ENCODE data around the gene KRTAP5-2. TPM values are rescaled to one million over a fixed set of nuclear protein-coding genes. Genes with fewer than 3 reads are reported as not detected.
"Not testable (repeated sequence)": the region's sequence is repeated elsewhere in the genome, so short reads cannot be mapped to it uniquely, and the experiment has no call there.

KRTAP5-2 gene, protein sequence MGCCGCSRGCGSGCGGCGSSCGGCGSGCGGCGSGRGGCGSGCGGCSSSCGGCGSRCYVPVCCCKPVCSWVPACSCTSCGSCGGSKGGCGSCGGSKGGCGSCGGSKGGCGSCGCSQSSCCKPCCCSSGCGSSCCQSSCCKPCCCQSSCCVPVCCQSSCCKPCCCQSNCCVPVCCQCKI
- total RNA-seq, result not detected in 2 replicates

GRCh38 chr11:1597994-1598380, at the start of gene KRTAP5-2:
Gene KRTAP5-2, minus strand, starts transcription at chr11:1598294. Its CDS starts 44 bp downstream, at chr11:1598250.
- H3K9me3 Mint-ChIP-seq, result no peaks in the 10 kb centered on the region
- no peaks in the 10 kb centered on the region for H3K36me3 Mint-ChIP-seq (ENCODE audit: low read depth)
- intact Hi-C loops (cut with micrococcal nuclease), result no loop called here
- peaks cover 54% of the 10 kb centered on the region for H3K27me3 Mint-ChIP-seq (ENCODE audit: low read depth)
- no peak within 1 kb of the TSS for H3K27ac Mint-ChIP-seq
- no peak for DNase-seq (ENCODE audit: low spot score)
- H3K4me3 Mint-ChIP-seq (ENCODE audit: low read depth), result no peak within 1 kb of the TSS
- no peaks in the 10 kb centered on the region for H3K4me1 Mint-ChIP-seq (ENCODE audit: low read depth)

DNA sequence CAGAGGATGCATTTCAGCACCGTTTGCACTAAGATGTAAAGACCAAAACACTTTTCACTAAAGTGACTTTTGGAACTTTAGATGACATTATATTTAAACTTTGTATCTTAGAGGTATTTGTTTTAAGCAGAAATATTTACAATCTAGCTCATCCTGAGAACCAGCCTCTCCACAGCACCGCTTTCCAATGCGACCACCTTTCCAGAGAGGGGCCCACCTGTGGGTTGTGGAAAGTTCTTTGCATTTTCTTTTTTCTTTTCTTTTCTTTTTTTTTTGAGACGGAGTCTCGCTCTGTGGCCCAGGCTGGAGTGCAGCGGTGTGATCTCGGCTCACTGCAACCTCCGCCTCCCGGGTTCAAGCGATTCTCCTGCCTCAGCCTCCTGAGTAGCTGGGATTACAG, 48.4 kb upstream of the KRTAP5-2 start:
- H3K9me3 Mint-ChIP-seq; H3K4me3 Mint-ChIP-seq (ENCODE audit: low read depth); H3K27ac Mint-ChIP-seq; DNase-seq (ENCODE audit: low spot score); H3K36me3 Mint-ChIP-seq (ENCODE audit: low read depth); H3K4me1 Mint-ChIP-seq (ENCODE audit: low read depth); intact Hi-C loops (cut with micrococcal nuclease); H3K27me3 Mint-ChIP-seq (ENCODE audit: low read depth): not testable (repeated sequence)

DNA sequence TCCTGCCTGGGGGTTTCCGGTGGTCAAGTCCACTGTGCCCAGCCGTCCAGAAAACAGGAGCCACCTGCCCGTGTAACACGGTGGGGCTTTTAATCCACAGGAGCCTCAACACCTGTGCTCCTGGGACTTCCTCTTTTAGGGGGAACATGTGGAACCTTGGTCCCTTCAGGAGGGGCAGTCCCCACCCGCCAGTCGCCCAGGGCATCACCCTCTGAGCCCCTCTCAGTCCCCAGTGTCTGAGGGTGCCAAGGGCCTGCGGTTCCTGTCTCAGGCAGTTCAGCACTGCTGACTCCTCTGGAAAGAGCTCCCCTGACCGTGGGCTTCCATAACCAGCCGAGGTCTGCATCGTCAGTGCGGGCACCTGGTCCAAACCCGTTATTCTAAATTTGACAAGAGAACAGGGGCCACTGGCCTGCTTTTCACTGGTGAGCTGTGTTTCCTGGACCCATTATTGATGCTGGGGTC, 47.3 kb upstream of the KRTAP5-2 start:
- DNase-seq (ENCODE audit: low spot score), result no peak

GRCh38 chr11:1644601-1645356, 46.7 kb upstream of the KRTAP5-2 start:
- Mint-ChIP-seq H3K27ac (no peak overlapping the region), H3K4me1 (ENCODE audit: low read depth) (peaks cover 2% of the 10 kb centered on the region), H3K9me3 (no peaks in the 10 kb centered on the region), H3K36me3 (ENCODE audit: low read depth) (no peaks in the 10 kb centered on the region), H3K4me3 (ENCODE audit: low read depth) (no peak overlapping the region), H3K27me3 (ENCODE audit: low read depth) (peaks cover 3% of the 10 kb centered on the region)
- no peak for DNase-seq (ENCODE audit: low spot score)
- intact Hi-C loops (cut with micrococcal nuclease), result no loop called here

More for the DNA sequence above, 47.3 kb upstream of the KRTAP5-2 start:
- Mint-ChIP-seq H3K27ac (no peak overlapping the region), H3K4me1 (ENCODE audit: low read depth) (no peaks in the 10 kb centered on the region), H3K9me3 (no peaks in the 10 kb centered on the region), H3K36me3 (ENCODE audit: low read depth) (no peaks in the 10 kb centered on the region), H3K4me3 (ENCODE audit: low read depth) (no peak overlapping the region), H3K27me3 (ENCODE audit: low read depth) (no peaks in the 10 kb centered on the region)
- intact Hi-C loops (cut with micrococcal nuclease), result no loop called here

DNA sequence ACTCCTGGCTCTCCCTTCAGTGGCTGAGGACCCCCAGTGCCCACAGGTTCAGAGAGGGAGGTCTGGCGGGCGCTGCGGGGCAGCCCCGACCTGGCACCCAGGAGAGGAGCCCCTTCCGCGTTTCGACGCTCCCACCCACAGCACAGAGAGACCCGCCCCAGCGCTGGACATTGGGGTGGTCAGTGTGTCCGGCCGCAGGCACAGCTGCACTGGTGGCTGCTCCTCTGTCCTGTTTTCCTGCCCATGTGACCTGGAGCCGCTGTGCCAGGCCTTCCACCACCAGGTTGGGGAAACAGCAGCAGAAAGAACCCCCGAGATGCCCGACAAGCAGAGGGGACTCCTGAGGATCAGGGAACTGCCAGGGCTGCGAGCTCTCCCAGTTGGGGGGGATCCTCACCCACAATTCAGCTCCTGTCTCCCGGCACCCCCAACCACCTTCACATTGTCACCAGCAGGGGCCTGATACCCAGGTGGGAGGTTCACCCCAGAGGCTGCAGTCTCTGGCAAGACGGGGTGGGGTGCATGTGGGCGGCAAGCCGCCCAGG, 45.1 kb upstream of the KRTAP5-2 start:
- Mint-ChIP-seq H3K4me3 (ENCODE audit: low read depth) (no peak overlapping the region), H3K27ac (no peak overlapping the region), H3K36me3 (ENCODE audit: low read depth) (no peaks in the 10 kb centered on the region), H3K9me3 (no peaks in the 10 kb centered on the region), H3K4me1 (ENCODE audit: low read depth) (peaks cover 2% of the 10 kb centered on the region), H3K27me3 (ENCODE audit: low read depth) (peaks cover 3% of the 10 kb centered on the region)
- intact Hi-C loops (cut with micrococcal nuclease), result no loop called here
- DNase-seq (ENCODE audit: low spot score), result no peak

DNA sequence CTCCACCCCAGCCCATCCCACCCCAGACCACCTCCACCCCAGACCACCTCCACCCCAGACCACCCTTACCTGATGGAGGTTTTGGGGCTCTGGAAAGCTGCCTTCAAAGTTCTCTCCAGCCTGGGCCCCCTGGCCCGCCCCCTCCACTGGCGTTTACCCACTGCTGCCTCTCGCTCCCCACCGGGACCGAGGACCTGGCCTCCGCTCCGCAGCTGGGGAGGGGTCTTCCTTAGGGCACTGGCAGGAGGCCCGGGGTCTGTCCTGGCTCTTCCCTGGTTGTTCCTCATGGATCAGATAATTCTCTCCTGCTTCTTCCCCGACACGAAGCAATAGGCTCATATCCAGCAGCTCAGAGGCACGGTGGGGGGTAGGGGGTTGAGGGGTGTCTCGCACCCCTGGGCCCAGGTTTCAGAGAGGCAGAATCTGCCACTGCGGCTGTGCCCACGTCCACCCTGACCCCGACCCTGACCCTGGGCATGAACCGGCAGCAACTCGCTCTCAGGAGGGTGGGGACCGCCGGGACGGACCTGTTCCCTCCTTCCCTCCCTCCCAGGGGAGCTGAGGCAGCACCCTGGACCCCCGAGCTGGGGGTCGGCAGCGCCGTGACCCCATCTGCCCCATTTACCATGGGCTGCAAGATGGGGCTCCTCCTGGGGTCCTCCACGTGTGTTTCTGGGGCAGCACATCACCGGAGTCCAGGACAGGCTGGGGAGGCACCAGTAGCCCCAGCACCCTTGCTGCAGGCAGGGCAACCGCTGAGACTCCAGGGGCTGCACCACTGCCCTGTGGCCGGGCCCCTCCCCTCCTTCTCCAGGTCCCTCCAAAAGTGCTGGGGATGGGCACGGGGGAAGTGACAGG, 44.4 kb upstream of the KRTAP5-2 start:
- intact Hi-C loops (cut with micrococcal nuclease), result no loop called here
- no peak overlapping the region for H3K4me3 Mint-ChIP-seq (ENCODE audit: low read depth)

GRCh38 chr11:1641096-1641495, 43.0 kb upstream of the KRTAP5-2 start:
- intact Hi-C loops (cut with micrococcal nuclease), result no loop called here
- Mint-ChIP-seq H3K27me3 (ENCODE audit: low read depth) (peaks cover 3% of the 10 kb centered on the region), H3K36me3 (ENCODE audit: low read depth) (no peaks in the 10 kb centered on the region), H3K4me3 (ENCODE audit: low read depth) (no peak overlapping the region), H3K4me1 (ENCODE audit: low read depth) (peaks cover 2% of the 10 kb centered on the region), H3K27ac (no peak overlapping the region), H3K9me3 (no peaks in the 10 kb centered on the region)
- no peak for DNase-seq (ENCODE audit: low spot score)

More for the DNA sequence above, 44.4 kb upstream of the KRTAP5-2 start:
- Mint-ChIP-seq H3K27ac (no peak overlapping the region), H3K27me3 (ENCODE audit: low read depth) (peaks cover 3% of the 10 kb centered on the region), H3K36me3 (ENCODE audit: low read depth) (no peaks in the 10 kb centered on the region), H3K4me1 (ENCODE audit: low read depth) (peaks cover 2% of the 10 kb centered on the region), H3K9me3 (no peaks in the 10 kb centered on the region)
- DNase-seq (ENCODE audit: low spot score), result no peak

DNA sequence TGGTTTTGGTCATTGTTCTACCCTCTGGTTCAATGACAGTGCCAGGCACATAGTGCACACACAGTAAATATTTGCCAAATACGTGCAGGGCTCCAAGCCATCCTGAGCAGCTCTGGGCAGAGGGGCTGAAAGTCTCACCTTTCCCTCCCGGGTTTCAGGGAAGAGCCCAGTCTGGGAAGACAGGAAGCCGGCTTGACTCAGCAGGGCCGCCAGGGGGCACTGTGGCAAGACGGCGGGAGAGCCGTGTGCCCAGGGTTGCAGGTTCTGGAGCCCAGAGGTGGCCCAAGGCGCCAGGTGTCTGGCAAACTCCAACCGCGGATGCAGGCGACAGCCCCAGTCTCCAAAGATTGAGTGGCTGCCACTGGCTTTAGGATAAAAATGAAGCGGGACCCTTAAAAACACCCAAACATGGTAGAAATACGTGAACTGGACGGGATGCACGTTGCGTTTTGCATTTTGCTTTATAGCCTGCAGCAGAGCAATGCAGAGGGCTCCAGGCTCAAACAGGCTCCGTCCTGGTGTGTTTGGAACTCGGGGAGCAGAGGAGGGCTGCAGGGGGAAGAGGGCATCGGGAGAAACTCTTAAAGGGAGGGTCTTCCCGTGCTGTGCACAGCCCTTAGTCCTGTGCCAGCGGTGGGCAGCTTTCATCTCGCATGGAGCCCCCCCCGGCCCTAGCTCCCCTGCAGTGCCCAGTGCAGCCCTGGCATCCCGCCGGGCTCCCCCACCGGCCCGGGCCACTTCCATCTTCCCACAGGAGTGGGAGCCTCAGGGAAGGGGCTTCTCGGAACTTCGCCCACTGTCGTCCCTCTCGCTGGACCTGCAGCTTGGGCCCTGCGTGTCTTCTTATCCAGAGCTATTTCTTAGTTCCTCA, 42.2 kb upstream of the KRTAP5-2 start:
- Mint-ChIP-seq H3K36me3 (ENCODE audit: low read depth) (no peaks in the 10 kb centered on the region), H3K27ac (no peak overlapping the region), H3K27me3 (ENCODE audit: low read depth) (peaks cover 7% of the 10 kb centered on the region), H3K4me1 (ENCODE audit: low read depth) (peaks cover 2% of the 10 kb centered on the region), H3K9me3 (no peaks in the 10 kb centered on the region), H3K4me3 (ENCODE audit: low read depth) (no peak overlapping the region)
- DNase-seq (ENCODE audit: low spot score), result no peak
- intact Hi-C loops (cut with micrococcal nuclease), result no loop called here

GRCh38 chr11:1639666-1640065, 41.6 kb upstream of the KRTAP5-2 start:
- DNase-seq (ENCODE audit: low spot score), result no peak
- Mint-ChIP-seq H3K27me3 (ENCODE audit: low read depth) (peaks cover 7% of the 10 kb centered on the region), H3K27ac (no peak overlapping the region), H3K9me3 (no peaks in the 10 kb centered on the region), H3K36me3 (ENCODE audit: low read depth) (no peaks in the 10 kb centered on the region), H3K4me3 (ENCODE audit: low read depth) (no peak overlapping the region), H3K4me1 (ENCODE audit: low read depth) (peaks cover 2% of the 10 kb centered on the region)
- intact Hi-C loops (cut with micrococcal nuclease), result no loop called here

DNA sequence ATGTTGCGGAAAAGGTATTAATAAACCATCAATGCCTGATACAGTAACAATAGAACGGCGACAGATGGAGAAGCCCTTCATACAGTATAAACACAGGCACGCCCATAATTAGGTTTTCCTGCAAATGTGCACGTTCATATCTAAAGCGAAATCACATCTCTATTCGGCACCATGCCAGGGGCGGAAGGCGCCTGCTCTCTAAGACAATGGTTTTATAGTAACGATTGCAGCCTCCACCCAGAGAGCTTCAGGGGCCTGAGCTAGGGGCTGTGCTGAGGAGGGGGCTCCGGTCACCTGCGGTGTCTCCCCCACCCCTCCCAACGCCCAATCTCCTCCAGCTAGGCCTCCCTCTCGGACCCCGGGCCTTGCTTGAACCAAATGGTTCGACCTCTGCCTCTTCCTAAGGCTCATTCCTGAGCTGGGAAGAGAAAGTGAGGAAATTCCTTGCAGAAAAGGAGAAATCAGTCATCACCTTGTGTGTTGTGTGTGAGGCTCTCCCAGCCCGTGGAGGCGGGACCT, 41.1 kb upstream of the KRTAP5-2 start:
- Mint-ChIP-seq H3K36me3 (ENCODE audit: low read depth) (no peaks in the 10 kb centered on the region), H3K27me3 (ENCODE audit: low read depth) (peaks cover 7% of the 10 kb centered on the region), H3K27ac (no peak overlapping the region), H3K4me1 (ENCODE audit: low read depth) (peaks cover 2% of the 10 kb centered on the region), H3K4me3 (ENCODE audit: low read depth) (no peak overlapping the region), H3K9me3 (no peaks in the 10 kb centered on the region)
- intact Hi-C loops (cut with micrococcal nuclease), result no loop called here
- DNase-seq (ENCODE audit: low spot score), result no peak

DNA sequence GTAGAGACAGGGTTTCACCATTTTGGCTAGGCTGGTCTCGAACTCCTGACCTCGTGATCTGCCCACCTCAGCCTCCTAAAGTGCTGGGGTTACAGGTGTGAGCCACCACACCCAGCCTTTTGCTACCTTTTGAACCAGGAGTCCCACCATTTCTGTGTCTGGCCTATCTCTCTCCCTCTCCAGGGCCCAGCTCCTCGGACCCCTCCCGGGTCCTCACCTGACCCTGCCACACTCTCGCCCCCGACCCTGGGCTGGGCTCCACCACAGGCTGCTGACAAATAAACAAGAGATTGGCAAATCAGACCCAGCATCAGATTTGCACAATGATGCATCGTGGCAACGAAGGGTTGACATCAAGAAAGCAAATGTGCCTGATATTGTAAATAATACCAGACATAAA, 40.2 kb upstream of the KRTAP5-2 start:
- H3K27ac Mint-ChIP-seq, result no peak overlapping the region
- DNase-seq (ENCODE audit: low spot score), result no peak
- no peak overlapping the region for H3K4me3 Mint-ChIP-seq (ENCODE audit: low read depth)
- no peaks in the 10 kb centered on the region for H3K9me3 Mint-ChIP-seq
- no peaks in the 10 kb centered on the region for H3K36me3 Mint-ChIP-seq (ENCODE audit: low read depth)
- intact Hi-C loops (cut with micrococcal nuclease), result no loop called here
- H3K27me3 Mint-ChIP-seq (ENCODE audit: low read depth), result peaks cover 7% of the 10 kb centered on the region
- peaks cover 2% of the 10 kb centered on the region for H3K4me1 Mint-ChIP-seq (ENCODE audit: low read depth)

DNA sequence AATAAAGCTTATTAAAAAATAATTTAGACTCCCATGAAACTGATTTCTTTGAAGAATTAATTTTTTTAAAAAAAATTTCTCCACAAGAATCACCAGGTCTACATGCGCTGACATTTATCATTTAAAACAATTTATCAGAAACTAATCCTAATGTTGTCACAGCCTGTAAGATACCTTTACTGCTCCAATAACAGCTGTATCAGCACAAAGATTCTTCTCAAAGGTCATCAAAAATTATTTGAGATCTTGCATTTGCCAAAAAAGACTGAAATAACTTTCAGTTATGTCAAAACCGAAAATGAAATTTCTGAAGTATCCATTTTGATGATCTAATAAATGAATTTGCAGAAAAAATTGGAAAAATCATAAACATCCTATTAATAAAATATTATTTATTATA, 39.5 kb upstream of the KRTAP5-2 start:
- no peak for DNase-seq (ENCODE audit: low spot score)
- Mint-ChIP-seq H3K4me3 (ENCODE audit: low read depth) (no peak overlapping the region), H3K27ac (no peak overlapping the region), H3K9me3 (no peaks in the 10 kb centered on the region), H3K4me1 (ENCODE audit: low read depth) (peaks cover 2% of the 10 kb centered on the region), H3K36me3 (ENCODE audit: low read depth) (no peaks in the 10 kb centered on the region), H3K27me3 (ENCODE audit: low read depth) (peaks cover 7% of the 10 kb centered on the region)
- intact Hi-C loops (cut with micrococcal nuclease), result no loop called here

All from activated T-helper 2 cell treated with anti-CD3 and anti-CD28 coated beads, Interferon-gamma antibody, Interleukin-2, Interleukin-4, amounts not matched to agents 10 μg/mL and 5 μg/mL and 100 μg/mL, durations not matched to agents 14 hours and 24 hours and 36 hours (primary cell).